ACC112 (cell line): ENCODE measurements around the gene ADAR.

Source experiments
- H2AFZ ChIP-seq: fragments of 200-600 bp; sonication (generic); one replicate; pipeline ENCODE4 v1.6.0; 2017; ENCODE audit warnings: antibody characterized with exemption, low read length; ENCODE audit not compliant: unreplicated experiment
- H3K27ac ChIP-seq: fragments of 200-600 bp; sonication (generic); 2 replicates; pipeline ENCODE4 v1.5.1; 2014; ENCODE audit warnings: low read depth, mild to moderate bottlenecking, antibody characterized with exemption, low read length, moderate library complexity
- H3K27me3 ChIP-seq: fragments of 200-600 bp; sonication (generic); 2 replicates; pipeline ENCODE4 v1.6.1; 2014; ENCODE audit warnings: mild to moderate bottlenecking, antibody characterized with exemption, low read length, moderate library complexity, mixed read lengths; ENCODE audit not compliant: insufficient read depth
- H3K36me3 ChIP-seq: fragments of 200-600 bp; sonication (generic); 2 replicates; pipeline ENCODE4 v1.6.1; 2016; ENCODE audit warnings: mild to moderate bottlenecking, antibody characterized with exemption, low read length, moderate library complexity, mixed read lengths; ENCODE audit not compliant: insufficient read depth
- H3K4me1 ChIP-seq: fragments of 200-600 bp; sonication (generic); one replicate; pipeline ENCODE4 v1.6.1; 2016; ENCODE audit warnings: low read length, mixed read lengths; ENCODE audit not compliant: insufficient read depth, unreplicated experiment, control insufficient read depth
- H3K4me3 ChIP-seq: fragments of 200-600 bp; sonication (generic); 2 replicates; pipeline ENCODE4 v1.5.1; 2014; ENCODE audit warnings: mild to moderate bottlenecking, low read depth, low read length
- H3K79me2 ChIP-seq: fragments of 200-600 bp; sonication (generic); one replicate; pipeline ENCODE4 v1.6.0; 2016; ENCODE audit warnings: low read length; ENCODE audit not compliant: control insufficient read depth, unreplicated experiment, insufficient read depth

ADAR gene

DNA sequence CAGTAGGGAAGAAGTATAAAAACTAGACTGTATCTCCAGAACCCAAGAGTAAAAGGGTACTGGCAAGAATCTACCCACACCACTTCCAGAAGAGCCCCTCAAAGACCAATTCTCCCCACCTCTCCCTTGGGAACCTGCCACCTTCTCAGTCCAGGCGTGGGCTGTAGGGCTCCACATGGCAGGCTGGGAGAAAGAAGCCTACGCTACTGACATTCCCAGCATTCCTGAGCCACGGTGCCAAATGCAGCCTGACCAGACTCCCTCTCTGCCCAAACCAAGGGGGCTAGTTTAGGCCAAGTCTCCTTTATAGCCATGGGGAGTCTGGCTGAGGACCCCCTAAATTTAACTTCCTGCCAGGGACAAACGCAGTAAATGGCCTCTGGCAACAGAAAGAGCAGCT lies 51.6 kb downstream of the ADAR start:
- Histone ChIP-seq H3K36me3 (peaks cover 29% of the 10 kb centered on the region), H2AFZ (no peak overlapping the region), H3K4me1 (peaks cover 16% of the 10 kb centered on the region), H3K4me3 (peak overlapping the region; percentile 100), H3K79me2 (peaks cover 32% of the 10 kb centered on the region), H3K27ac (peak overlapping the region; percentile 2; the same call in 1 of the 2 replicates), H3K27me3 (no peaks in the 10 kb centered on the region)

DNA sequence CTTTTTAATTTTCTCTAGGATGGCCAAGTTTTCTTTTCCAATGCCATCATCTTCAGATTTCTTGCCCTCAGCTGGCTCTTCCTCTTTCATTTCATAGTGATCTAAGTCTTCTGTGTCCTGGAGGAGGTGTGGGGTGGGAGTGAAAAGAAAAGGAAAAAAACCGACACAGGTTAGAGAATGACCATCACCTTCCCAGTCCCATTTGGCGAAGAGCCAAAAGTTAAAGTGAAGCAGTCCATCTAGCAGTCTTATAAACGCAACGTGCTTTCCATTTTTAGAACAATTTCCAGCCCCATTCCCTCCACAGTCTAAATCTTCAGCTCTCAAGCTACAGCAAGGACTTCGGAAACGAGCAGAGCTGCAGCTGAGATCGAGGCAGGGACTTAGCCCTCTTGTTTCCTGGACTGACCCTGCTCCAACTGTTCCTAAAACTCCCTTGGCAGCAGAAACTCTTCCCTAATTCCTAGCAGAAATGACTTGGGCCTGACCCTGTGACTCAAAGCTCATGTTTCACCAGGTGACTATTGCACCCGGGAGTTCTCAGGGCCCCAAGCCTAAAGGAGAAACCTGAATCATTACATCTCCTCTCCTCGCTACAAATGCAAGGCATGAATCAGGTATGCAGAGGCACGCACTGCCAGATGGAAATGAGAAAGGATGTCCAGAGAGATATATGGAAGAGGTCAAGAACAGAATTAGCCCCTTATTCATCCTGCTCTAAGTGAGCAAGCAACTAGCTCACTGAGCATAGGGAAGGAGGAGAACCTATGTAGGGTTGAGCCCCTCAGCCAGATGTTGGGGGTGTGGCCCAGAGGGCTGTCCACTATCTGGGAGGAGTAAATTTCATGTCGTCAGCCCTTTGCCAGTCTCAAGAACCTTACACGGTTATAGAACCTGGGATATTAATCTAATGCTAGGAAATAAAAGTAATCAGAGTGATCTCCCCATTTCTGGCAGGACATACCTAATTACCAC lies 54.6 kb downstream of the ADAR start:
- no peak overlapping the region for H2AFZ ChIP-seq
- no peak overlapping the region for H3K27ac ChIP-seq
- peaks cover 32% of the 10 kb centered on the region for H3K79me2 ChIP-seq
- H3K4me3 ChIP-seq: no peak overlapping the region
- H3K27me3 ChIP-seq: no peaks in the 10 kb centered on the region
- H3K36me3 ChIP-seq: peaks cover 29% of the 10 kb centered on the region
- peaks cover 27% of the 10 kb centered on the region for H3K4me1 ChIP-seq

DNA sequence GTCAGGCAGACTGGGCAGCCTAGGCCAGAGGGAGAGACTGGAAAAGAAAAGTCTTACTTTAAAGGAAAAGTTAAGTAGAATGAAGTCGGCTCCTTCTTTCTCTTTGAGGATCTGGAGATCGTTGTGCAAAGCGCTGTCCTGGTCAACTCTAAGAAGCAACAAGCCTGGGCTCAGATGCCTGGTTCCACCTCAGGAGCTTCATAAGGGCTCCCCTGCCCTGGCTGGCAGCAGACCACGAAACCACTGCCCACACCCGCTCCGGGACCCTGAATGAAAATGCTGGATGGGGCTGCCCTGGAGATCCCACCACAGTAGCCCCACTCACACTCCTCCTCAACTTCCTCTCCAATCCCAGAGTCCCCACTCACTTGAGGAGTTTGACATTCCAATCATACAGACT lies 56.0 kb downstream of the ADAR start:
- H3K4me1 ChIP-seq: peaks cover 27% of the 10 kb centered on the region
- H2AFZ ChIP-seq: no peak overlapping the region
- no peaks in the 10 kb centered on the region for H3K27me3 ChIP-seq
- H3K4me3 ChIP-seq: no peak overlapping the region
- peaks cover 29% of the 10 kb centered on the region for H3K36me3 ChIP-seq
- peaks cover 20% of the 10 kb centered on the region for H3K79me2 ChIP-seq
- no peak overlapping the region for H3K27ac ChIP-seq

DNA sequence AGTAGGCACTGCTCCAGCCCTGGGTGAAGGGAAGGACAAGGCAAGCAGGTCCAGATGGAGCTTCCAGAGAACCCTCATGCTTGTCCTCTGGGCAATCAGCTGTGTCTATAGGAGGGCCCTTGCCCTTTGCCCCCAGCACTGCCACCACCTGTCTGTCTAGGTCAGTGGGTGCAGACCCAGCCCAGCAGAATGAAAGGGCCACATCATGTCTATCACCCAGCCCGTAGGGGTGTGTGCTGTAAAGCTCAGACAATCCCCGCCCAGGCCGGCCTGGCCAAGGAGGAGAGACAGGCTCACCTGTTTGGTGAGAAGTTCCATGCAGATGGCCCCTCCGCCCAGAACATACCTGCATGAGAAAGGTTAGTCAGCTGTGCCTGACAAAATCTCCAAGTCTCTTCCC lies 56.5 kb downstream of the ADAR start:
- H3K27me3 ChIP-seq: no peaks in the 10 kb centered on the region
- H3K79me2 ChIP-seq: peaks cover 14% of the 10 kb centered on the region
- no peak overlapping the region for H2AFZ ChIP-seq
- H3K4me3 ChIP-seq: no peak overlapping the region
- peaks cover 29% of the 10 kb centered on the region for H3K36me3 ChIP-seq
- no peak overlapping the region for H3K27ac ChIP-seq
- peaks cover 25% of the 10 kb centered on the region for H3K4me1 ChIP-seq

DNA sequence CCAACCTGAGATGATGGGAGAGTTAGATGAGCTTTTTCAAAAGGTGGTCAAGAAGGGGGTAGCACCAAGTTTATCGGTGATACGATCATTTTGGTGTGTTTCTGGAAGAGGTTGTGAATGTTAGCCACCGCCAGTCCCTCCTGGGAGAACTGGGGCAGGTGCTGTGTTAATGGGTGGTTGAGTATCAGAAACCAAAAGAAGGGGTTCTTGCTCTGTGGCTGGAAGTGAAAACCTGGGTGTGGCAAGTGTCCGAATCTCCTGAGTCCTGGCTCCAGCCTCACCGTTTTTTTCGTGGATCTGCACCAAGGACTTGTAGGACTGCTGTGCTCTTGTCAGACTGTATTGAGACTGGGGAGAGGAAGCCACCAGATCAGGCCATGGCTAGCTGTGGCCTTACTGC lies 57.3 kb downstream of the ADAR start:
- H2AFZ ChIP-seq: no peak overlapping the region
- peaks cover 6% of the 10 kb centered on the region for H3K79me2 ChIP-seq
- H3K4me1 ChIP-seq: peaks cover 17% of the 10 kb centered on the region
- H3K27me3 ChIP-seq: no peaks in the 10 kb centered on the region
- H3K27ac ChIP-seq: no peak overlapping the region
- no peak overlapping the region for H3K4me3 ChIP-seq
- peaks cover 25% of the 10 kb centered on the region for H3K36me3 ChIP-seq

DNA sequence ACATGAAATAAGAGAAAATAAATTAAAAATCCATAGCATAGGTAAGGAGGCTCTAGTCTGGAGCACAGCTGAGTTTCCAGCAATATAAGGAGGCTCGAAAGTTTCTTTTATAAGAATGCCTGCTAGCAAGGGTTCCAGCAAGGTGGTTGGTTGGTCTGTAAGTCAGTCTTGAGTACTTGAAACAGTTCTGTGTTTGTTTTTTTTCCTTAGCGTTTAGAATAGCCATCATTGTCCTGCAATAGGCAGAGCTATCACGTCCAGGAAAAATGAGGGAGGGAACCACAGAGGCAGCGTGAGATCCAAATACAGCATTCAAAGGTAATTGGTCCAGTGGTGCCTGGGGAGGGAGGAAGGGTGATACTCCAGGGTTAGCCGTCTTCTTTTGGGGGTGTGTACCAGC lies 57.9 kb downstream of the ADAR start:
- H2AFZ ChIP-seq: no peak overlapping the region
- H3K4me1 ChIP-seq: peaks cover 17% of the 10 kb centered on the region
- H3K36me3 ChIP-seq: peaks cover 19% of the 10 kb centered on the region
- no peaks in the 10 kb centered on the region for H3K79me2 ChIP-seq
- H3K27ac ChIP-seq: no peak overlapping the region
- no peaks in the 10 kb centered on the region for H3K27me3 ChIP-seq
- H3K4me3 ChIP-seq: no peak overlapping the region

DNA sequence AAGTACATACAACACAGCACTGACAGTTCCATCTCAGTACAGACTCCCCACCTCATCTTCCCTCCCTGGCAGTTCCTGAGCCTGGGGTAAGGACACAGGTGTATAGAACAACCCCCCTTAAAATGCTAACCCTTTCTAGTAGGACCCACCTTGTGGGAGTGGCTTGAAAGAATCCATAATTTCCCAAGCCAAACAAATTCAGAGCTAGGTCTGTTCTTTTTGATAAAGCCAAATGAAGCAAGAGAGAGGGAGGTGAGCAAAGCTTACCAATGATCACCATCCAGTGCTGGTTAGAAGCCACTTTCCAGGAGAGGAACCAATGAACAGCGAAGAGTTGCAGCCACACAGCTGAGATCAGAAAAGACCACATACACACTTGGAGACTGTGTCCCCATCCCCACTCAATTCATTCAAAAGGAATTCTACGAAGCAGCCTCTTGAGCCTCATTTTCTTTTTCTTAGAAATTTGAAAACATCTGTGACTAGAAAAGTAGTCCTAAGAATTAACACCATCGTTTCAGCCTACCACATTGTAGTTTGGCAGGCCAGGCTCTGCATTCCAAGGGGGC lies 58.7 kb downstream of the ADAR start:
- H2AFZ ChIP-seq: no peak overlapping the region
- H3K27me3 ChIP-seq: no peaks in the 10 kb centered on the region
- H3K27ac ChIP-seq: no peak overlapping the region
- H3K79me2 ChIP-seq: no peaks in the 10 kb centered on the region
- peaks cover 17% of the 10 kb centered on the region for H3K4me1 ChIP-seq
- H3K36me3 ChIP-seq: peaks cover 11% of the 10 kb centered on the region; the same call in 1 of the 2 replicates
- H3K4me3 ChIP-seq: no peak overlapping the region

DNA sequence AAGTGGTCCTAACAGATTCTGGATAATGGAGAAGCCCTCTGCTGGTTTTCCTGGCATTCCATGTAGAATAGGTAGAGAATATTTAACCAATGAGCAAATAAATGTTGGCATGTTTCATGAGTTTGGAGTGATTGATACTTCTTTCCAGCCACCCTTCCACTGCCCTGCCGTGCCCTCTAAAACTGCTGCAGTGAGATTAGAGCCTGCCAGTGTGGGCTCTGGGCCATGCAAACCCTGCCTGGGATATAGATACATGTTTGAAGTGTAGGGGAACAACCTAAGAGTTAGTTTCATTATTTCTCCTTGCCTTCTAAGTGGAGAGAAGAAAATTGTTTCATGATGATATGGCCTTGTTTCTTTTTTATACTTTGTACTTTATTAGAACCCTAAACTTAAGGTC lies 60.0 kb downstream of the ADAR start:
- Histone ChIP-seq H2AFZ (no peak overlapping the region), H3K27me3 (no peaks in the 10 kb centered on the region), H3K4me3 (no peak overlapping the region), H3K79me2 (no peaks in the 10 kb centered on the region), H3K27ac (no peak overlapping the region), H3K4me1 (peaks cover 11% of the 10 kb centered on the region), H3K36me3 (peaks cover 3% of the 10 kb centered on the region; the same call in 1 of the 2 replicates)

DNA sequence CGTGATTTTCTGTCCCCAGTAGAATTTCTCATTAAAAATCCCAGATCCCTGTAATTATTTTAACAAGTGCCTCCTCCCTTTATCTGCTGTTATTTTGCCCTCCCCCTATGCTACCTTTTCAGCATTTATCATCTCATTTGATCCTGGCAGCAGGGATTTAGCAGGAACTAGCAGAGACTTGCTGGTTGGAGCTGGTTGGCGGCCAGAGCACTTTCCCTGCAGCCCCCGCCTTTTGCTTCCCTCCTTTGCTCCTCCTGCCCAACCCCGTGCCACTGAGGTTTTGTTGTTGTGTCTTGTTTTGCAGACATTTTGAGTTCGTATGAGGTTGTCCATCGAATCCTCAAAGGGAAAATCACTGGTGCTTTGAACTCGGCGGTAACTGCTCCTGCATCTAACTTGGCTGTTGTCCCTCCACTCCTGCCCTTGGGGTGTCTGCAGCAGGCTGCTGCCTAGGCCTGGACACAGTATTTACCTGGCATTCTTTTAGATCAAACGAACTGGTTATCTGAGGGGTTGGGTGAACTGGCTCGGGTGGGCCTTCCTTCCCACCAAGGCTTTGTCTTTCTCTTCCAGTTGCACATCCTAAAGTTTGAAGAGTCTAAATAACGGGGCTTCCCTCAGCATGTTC lies 60.8 kb downstream of the ADAR start:
- no peak overlapping the region for H2AFZ ChIP-seq
- no peaks in the 10 kb centered on the region for H3K79me2 ChIP-seq
- peaks cover 11% of the 10 kb centered on the region for H3K4me1 ChIP-seq
- no peak overlapping the region for H3K4me3 ChIP-seq
- H3K27me3 ChIP-seq: no peaks in the 10 kb centered on the region
- no peak overlapping the region for H3K27ac ChIP-seq
- H3K36me3 ChIP-seq: no peaks in the 10 kb centered on the region; the same call in 1 of the 2 replicates

DNA sequence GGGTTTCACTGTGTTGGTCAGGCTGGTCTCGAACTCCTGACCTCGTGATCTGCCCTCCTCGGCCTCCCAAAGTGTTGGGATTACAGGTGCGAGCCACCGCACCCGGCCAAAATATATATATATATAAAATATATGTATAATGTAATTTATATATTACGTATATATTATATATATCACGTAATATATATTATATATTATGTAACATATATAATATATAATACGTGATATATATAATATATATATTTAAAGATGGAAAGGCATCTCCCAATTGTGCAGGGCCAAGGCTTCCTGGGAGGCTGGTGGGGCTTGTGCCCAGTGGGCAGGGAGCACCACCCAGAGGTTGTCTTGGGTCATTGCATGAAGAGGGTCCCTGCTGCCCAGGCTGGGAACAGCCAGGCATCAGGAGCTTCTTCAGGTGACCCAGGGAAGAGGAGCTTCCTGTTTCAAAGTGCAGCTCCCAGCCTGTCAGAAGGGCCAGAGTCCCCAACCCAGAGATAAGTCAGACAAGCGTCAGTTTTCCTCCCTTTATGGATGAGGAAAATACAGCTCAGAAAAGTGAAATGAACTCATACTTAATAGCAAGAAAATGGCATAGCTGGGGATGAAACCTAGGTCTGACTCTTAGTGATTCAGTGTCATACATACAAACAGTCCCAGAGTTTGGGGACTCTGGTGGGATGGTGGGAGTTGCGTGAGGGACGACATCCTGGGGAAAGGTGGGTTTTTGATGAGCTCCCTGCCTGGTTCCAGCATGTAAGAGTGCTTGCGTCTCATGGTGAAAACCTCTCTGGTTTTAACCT lies 61.5 kb downstream of the ADAR start:
- Histone ChIP-seq H3K79me2 (no peaks in the 10 kb centered on the region), H3K4me3 (no peak overlapping the region), H3K27ac (no peak overlapping the region), H3K27me3 (no peaks in the 10 kb centered on the region), H3K4me1 (peaks cover 11% of the 10 kb centered on the region), H2AFZ (no peak overlapping the region), H3K36me3 (no peaks in the 10 kb centered on the region; the same call in 1 of the 2 replicates)
